Measurements from ENCODE around the gene NOC3L. TPM values are rescaled to one million over a fixed set of nuclear protein-coding genes. Genes with fewer than 3 reads are reported as not detected.

The NOC3L gene
- polyA plus RNA-seq, 1 experiment, result 20.9 TPM

DNA sequence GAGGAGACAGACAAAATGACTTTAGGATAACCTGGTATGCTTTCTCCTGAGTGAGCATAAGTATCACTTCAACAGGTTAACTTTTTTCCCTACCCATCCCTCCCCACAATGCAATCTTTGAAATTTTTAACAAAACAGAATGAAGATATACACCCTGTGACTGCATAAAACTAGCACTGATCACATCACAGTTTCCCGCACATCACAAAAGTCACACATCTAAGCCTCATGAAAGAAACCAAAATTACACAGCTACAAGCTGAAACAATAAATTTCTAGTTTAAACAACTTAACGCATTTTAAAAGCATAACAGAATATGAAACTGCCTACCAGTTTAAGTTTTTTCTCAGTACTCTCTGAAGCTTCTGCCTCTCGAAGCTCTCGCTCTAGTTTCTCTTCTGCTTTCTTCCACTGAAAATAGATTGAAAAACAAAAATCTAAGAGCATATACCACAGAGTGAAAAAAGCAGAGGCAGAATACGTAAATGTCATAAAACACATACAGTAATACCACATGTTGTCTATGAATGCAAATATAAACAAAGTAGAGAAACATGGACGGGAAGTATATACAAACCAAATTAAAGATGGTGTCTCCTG lies 18.1 kb downstream of the NOC3L start:
- no peak overlapping the region for H3K4me3 ChIP-seq (ENCODE audit: low read depth, low read length)
- POLR2A ChIA-PET, result no interaction called here
- no peaks in the 10 kb centered on the region for H3K27me3 ChIP-seq (ENCODE audit: control insufficient read depth, insufficient read depth, low read length)
- CTCF ChIA-PET, result interaction anchor here (1.7 to 2.8 kb wide), 3 partner anchors 9 to 100 kb away, joined by 8 to 14 read pairs (median 11); no protein-coding TSS in a partner anchor
- TF ChIP-seq, protein P1, sequence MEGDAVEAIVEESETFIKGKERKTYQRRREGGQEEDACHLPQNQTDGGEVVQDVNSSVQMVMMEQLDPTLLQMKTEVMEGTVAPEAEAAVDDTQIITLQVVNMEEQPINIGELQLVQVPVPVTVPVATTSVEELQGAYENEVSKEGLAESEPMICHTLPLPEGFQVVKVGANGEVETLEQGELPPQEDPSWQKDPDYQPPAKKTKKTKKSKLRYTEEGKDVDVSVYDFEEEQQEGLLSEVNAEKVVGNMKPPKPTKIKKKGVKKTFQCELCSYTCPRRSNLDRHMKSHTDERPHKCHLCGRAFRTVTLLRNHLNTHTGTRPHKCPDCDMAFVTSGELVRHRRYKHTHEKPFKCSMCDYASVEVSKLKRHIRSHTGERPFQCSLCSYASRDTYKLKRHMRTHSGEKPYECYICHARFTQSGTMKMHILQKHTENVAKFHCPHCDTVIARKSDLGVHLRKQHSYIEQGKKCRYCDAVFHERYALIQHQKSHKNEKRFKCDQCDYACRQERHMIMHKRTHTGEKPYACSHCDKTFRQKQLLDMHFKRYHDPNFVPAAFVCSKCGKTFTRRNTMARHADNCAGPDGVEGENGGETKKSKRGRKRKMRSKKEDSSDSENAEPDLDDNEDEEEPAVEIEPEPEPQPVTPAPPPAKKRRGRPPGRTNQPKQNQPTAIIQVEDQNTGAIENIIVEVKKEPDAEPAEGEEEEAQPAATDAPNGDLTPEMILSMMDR (IDR thresholded peaks at IDR 0.05; ENCODE audit: low read depth, low read length), result no peak
- DNase-seq (ENCODE audit: low read depth, low spot score), result no peak
- no peaks in the 10 kb centered on the region for H3K9me3 ChIP-seq (ENCODE audit: control insufficient read depth, insufficient read depth, low read length)
- no peak overlapping the region for H3K27ac ChIP-seq (ENCODE audit: low read depth, low read length)

DNA sequence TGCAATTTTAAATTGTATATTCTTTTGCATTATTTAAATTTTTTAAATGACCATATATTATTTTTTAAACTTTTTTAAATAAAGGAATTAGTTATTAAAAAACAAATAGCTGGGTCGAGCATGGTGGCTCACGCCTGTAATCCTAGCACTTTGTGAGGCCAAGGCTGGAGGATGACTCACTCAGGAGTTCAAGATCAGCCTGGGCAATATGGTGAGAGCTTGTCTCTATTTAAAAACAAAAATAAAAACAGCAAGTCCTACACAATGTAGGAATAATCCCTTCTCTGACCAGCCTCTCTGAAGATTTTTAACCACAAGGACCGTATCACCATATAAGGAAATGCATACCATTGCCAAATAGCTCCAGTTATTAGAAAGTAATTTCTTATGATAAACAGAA lies 19.6 kb downstream of the NOC3L start:
- H3K4me3 ChIP-seq (ENCODE audit: low read depth, low read length), result no peak overlapping the region
- no peaks in the 10 kb centered on the region for H3K9me3 ChIP-seq (ENCODE audit: control insufficient read depth, insufficient read depth, low read length)
- H3K27ac ChIP-seq (ENCODE audit: low read depth, low read length), result no peak overlapping the region
- ChIA-PET POLR2A (interaction anchor here (0.7 kb wide), 1 partner anchor 35 kb away, joined by 4 read pairs; no protein-coding TSS in a partner anchor), CTCF (interaction anchor here (1.2 to 2.8 kb wide), 5 partner anchors 10 to 426 kb away, joined by 8 to 14 read pairs (median 8); no protein-coding TSS in a partner anchor)
- H3K27me3 ChIP-seq (ENCODE audit: control insufficient read depth, insufficient read depth, low read length), result no peaks in the 10 kb centered on the region
- DNase-seq (ENCODE audit: low read depth, low spot score), result no peak
- TF ChIP-seq, protein P1 (IDR thresholded peaks at IDR 0.05; ENCODE audit: low read depth, low read length), result no peak

DNA sequence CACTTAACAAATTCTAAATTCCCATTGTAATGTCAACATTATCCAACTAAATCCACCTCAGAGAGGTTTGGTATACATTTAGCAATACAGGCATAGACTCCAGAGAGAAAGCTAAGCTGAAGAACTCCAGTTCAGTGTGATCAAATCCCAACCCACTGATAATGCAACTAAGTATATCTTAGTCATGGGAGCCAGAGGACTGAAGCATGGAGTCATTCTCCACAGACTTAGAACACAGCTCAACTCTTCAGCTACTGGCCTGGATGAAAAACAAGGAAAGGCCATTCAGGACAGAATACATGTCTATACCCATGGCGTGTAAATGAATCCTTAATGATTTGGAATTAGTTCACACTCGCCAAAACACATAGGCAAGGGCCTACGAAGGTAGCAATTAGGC lies 27.9 kb downstream of the NOC3L start:
- ChIA-PET CTCF (interaction anchor here (0.6 to 6.0 kb wide), 4 partner anchors 14 to 418 kb away, joined by 3 to 62 read pairs (median 10); no protein-coding TSS in a partner anchor), POLR2A (no interaction called here)
- Histone ChIP-seq H3K9me3 (ENCODE audit: control insufficient read depth, insufficient read depth, low read length) (no peaks in the 10 kb centered on the region), H3K4me3 (ENCODE audit: low read depth, low read length) (no peak overlapping the region), H3K27ac (ENCODE audit: low read depth, low read length) (no peak overlapping the region), H3K27me3 (ENCODE audit: control insufficient read depth, insufficient read depth, low read length) (no peaks in the 10 kb centered on the region)
- TF ChIP-seq, protein P1 (IDR thresholded peaks at IDR 0.05; ENCODE audit: low read depth, low read length), result no peak
- no peak for DNase-seq (ENCODE audit: low read depth, low spot score)

DNA sequence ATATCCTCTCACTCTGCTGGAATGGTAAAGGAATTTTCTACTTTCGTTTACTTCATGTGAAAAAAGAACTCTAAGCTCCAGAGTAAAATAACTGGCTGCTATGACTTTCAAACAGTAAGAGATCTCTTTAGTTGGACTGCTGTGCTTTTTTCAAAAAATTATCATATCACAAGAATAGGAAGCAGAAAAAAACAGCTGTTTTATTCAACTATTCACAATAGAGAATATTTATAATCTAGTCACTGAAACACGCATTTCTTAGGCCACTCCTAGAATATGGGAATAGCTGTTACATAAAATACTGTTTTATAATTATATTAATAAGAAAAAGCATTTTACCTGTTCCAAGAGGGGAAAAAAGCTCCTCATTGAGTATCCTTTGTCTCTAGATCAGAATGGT lies 29.7 kb downstream of the NOC3L start:
- ChIA-PET CTCF (interaction anchor here (0.7 to 6.0 kb wide), 7 partner anchors 9 to 416 kb away, joined by 3 to 62 read pairs (median 11); no protein-coding TSS in a partner anchor), POLR2A (no interaction called here)
- no peaks in the 10 kb centered on the region for H3K27me3 ChIP-seq (ENCODE audit: control insufficient read depth, insufficient read depth, low read length)
- DNase-seq (ENCODE audit: low read depth, low spot score), result no peak
- no peak overlapping the region for H3K27ac ChIP-seq (ENCODE audit: low read depth, low read length)
- H3K4me3 ChIP-seq (ENCODE audit: low read depth, low read length), result no peak overlapping the region
- no peaks in the 10 kb centered on the region for H3K9me3 ChIP-seq (ENCODE audit: control insufficient read depth, insufficient read depth, low read length)
- TF ChIP-seq, protein P1 (IDR thresholded peaks at IDR 0.05; ENCODE audit: low read depth, low read length), result no peak

DNA sequence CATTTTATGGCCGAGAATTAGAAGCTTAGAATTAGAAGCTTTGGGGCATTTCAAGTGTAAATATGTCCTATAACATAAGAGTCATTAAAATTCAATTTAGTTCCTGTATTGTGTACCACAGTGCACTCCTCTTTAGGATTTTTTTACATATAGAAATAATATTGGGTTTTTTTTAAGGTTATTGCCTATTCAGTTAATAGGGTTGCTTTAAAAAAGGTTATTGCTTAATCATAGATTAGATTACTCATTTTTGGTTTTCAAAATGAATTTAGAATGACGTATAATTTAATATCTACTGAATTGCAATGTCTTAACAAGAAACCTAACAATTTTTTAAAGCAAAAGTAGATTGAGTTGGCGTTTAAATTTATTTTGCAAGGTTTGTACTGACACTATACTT lies 34.1 kb downstream of the NOC3L start:
- no peaks in the 10 kb centered on the region for H3K27me3 ChIP-seq (ENCODE audit: control insufficient read depth, insufficient read depth, low read length)
- ChIA-PET POLR2A (no interaction called here), CTCF (interaction anchor here (1.0 to 7.0 kb wide), 2 partner anchors 41 to 115 kb away, joined by 3 to 45 read pairs; no protein-coding TSS in a partner anchor)
- DNase-seq (ENCODE audit: low read depth, low spot score), result no peak
- H3K27ac ChIP-seq (ENCODE audit: low read depth, low read length), result no peak overlapping the region
- H3K4me3 ChIP-seq (ENCODE audit: low read depth, low read length), result no peak overlapping the region
- no peaks in the 10 kb centered on the region for H3K9me3 ChIP-seq (ENCODE audit: control insufficient read depth, insufficient read depth, low read length)
- TF ChIP-seq, protein P1 (IDR thresholded peaks at IDR 0.05; ENCODE audit: low read depth, low read length), result no peak

All from AG04450 (cell line).